GM12892 (cell line): ENCODE data around the gene RNASEH1.
A peak's percentile ranks its signal among the peaks of the same experiment; 100 is the strongest.
"Not testable (repeated sequence)": the region's sequence is repeated elsewhere in the genome, so short reads cannot be mapped to it uniquely, and the experiment has no call there.

Experiments
- DNase-seq: peaks from one replicate; pipeline ENCODE4 v3.0.0; 2011; ENCODE audit not compliant: insufficient read length
- FAIRE-seq: peaks from 2 replicates; lab custom pipeline; 2011; peaks lifted over from hg19 to GRCh38; lab: Jason Lieb, UNC
- POLR2A ChIP-seq: IDR thresholded peaks from 2 replicates; pipeline ENCODE4 v1.6.1; 2011; ENCODE audit warnings: low read depth, low read length, control low read depth
- POLR2AphosphoS5 ChIP-seq: IDR thresholded peaks from 2 replicates; pipeline ENCODE4 v1.6.1; 2011; ENCODE audit warnings: low read depth, low read length, control low read depth
- TAF1 ChIP-seq: IDR thresholded peaks from 2 replicates; pipeline ENCODE4 v1.6.1; 2011; ENCODE audit warnings: low read depth, mild to moderate bottlenecking, control low read depth, low read length, borderline replicate concordance

The RNASEH1 gene

GRCh38 chr2:3519255-3520205, 38.6 kb downstream of the RNASEH1 start, which contains the start of gene ADI1:
Gene ADI1, minus strand, starts transcription at chr2:3519531. Its CDS starts 44 bp downstream, at chr2:3519487.
- DNase-seq (peak; percentile 69), FAIRE-seq (no peak)
- TF ChIP-seq POLR2AphosphoS5 (no peak; the same call in 1 of the 2 replicates), TAF1 (0 out of 2 replicates have a peak, but pooled peaks have one; percentile 10), POLR2A (peak; percentile 73; the same call in 1 of the 2 replicates)

GRCh38 chr2:3518496-3519254, 39.5 kb downstream of the RNASEH1 start:
- peak; percentile 98 for DNase-seq
- FAIRE-seq: peak; percentile 95
- TF ChIP-seq TAF1 (peak; percentile 19; the same call in 1 of the 2 replicates), POLR2AphosphoS5 (peak; percentile 92), POLR2A (peak; percentile 84)

- FAIRE-seq: no peak
- TF ChIP-seq POLR2A (no peak), POLR2AphosphoS5 (no peak), TAF1 (no peak)
- no peak for DNase-seq
Measured at GRCh38 chr2:3517948-3518495, 40.1 kb downstream of the RNASEH1 start.

- no peak for DNase-seq
- no peak for TF ChIP-seq TAF1
- no peak for TF ChIP-seq POLR2AphosphoS5
- no peak for TF ChIP-seq POLR2A
- FAIRE-seq: no peak
Measured at GRCh38 chr2:3516831-3517230, 41.3 kb downstream of the RNASEH1 start.

- FAIRE-seq, DNase-seq: not testable (repeated sequence)
Measured at GRCh38 chr2:3515438-3515837, 42.7 kb downstream of the RNASEH1 start.

- FAIRE-seq: no peak
- no peak for DNase-seq
- no peak for TF ChIP-seq POLR2A
- TF ChIP-seq TAF1: no peak
- no peak for TF ChIP-seq POLR2AphosphoS5
Measured at GRCh38 chr2:3513026-3513810, 44.9 kb downstream of the RNASEH1 start.

- DNase-seq: no peak
- no peak for FAIRE-seq
- TF ChIP-seq POLR2AphosphoS5: no peak
Measured at GRCh38 chr2:3512086-3512485, 46.0 kb downstream of the RNASEH1 start.

- TF ChIP-seq TAF1 (no peak), POLR2A (no peak), POLR2AphosphoS5 (no peak)
- FAIRE-seq (no peak), DNase-seq (no peak)
Measured at GRCh38 chr2:3505771-3506170, 52.4 kb downstream of the RNASEH1 start.

- no peak for DNase-seq
- no peak for TF ChIP-seq TAF1
- no peak for TF ChIP-seq POLR2AphosphoS5
- TF ChIP-seq POLR2A: no peak
- FAIRE-seq: peak; percentile 14
Measured at GRCh38 chr2:3504741-3505140, 53.4 kb downstream of the RNASEH1 start.

GRCh38 chr2:3503483-3503882, 54.6 kb downstream of the RNASEH1 start:
- TF ChIP-seq POLR2AphosphoS5: no peak
- no peak for TF ChIP-seq TAF1
- TF ChIP-seq POLR2A: no peak
- no peak for FAIRE-seq
- no peak for DNase-seq

- DNase-seq (no peak), FAIRE-seq (peak; percentile 65)
- no peak for TF ChIP-seq POLR2AphosphoS5
- TF ChIP-seq TAF1: no peak
- TF ChIP-seq POLR2A: no peak
Measured at GRCh38 chr2:3503046-3503445, 55.1 kb downstream of the RNASEH1 start.
